Calu3 (cell line): ENCODE measurements around the gene SYNPO2. TPM values are rescaled to one million over a fixed set of nuclear protein-coding genes. Genes with fewer than 3 reads are reported as not detected.

Experiments used
- Bru-seq: library from RNA; stranded (reverse); fragments of 400-500 nt; gene quantifications from one replicate; lab custom pipeline; 2021; lab: Mats Ljungman, UMichigan
- BruChase-seq, 2 experiments: library from RNA; stranded (reverse); fragments of 400-500 nt; gene quantifications; one replicate each; lab custom pipeline; 2021; lab: Mats Ljungman, UMichigan
- BruUV-seq: library from RNA; stranded (reverse); fragments of 400-500 nt; replicated peaks from 2 replicates; lab custom pipeline; 2021; lab: Mats Ljungman, UMichigan
- CTCF ChIA-PET: fragments of 300-600 bp; sonication (Branson Sonifier 250); formaldehyde crosslinking; loops from one replicate; lab custom pipeline; 2022; ENCODE audit warnings: antibody characterized with exemption; lab: Charles Lee
- DNase-seq: peaks from one replicate; pipeline ENCODE4 v3.0.0; 2022
- H3K27ac Mint-ChIP-seq: one replicate; pipeline ENCODE4 v1.8.0; 2022; ENCODE audit warnings: mixed read lengths; ENCODE audit not compliant: unreplicated experiment
- H3K27me3 Mint-ChIP-seq: one replicate; pipeline ENCODE4 v1.8.0; 2022; ENCODE audit warnings: mixed read lengths; ENCODE audit not compliant: unreplicated experiment
- H3K36me3 Mint-ChIP-seq: one replicate; pipeline ENCODE4 v1.8.0; 2022; ENCODE audit warnings: mild to moderate bottlenecking, moderate library complexity, mixed read lengths; ENCODE audit not compliant: insufficient read depth, unreplicated experiment
- H3K4me1 Mint-ChIP-seq: one replicate; pipeline ENCODE4 v1.8.0; 2022; ENCODE audit warnings: mild to moderate bottlenecking, low read depth, mixed read lengths; ENCODE audit not compliant: unreplicated experiment
- H3K4me3 Mint-ChIP-seq: one replicate; pipeline ENCODE4 v1.8.0; 2022; ENCODE audit warnings: mild to moderate bottlenecking, low read depth, moderate library complexity, mixed read lengths; ENCODE audit not compliant: unreplicated experiment
- H3K9me3 Mint-ChIP-seq: one replicate; pipeline ENCODE4 v1.8.0; 2022; ENCODE audit warnings: low read depth, mixed read lengths; ENCODE audit not compliant: unreplicated experiment
- intact Hi-C: fragments of 100-400 bp; cut with micrococcal nuclease; formaldehyde crosslinking; loops from one replicate; pipeline ENCODE4 v1.10.0; 2022; ENCODE audit not compliant: unreplicated experiment
- long read RNA-seq: library from polyadenylated mRNA; stranded (forward); transcript quantifications from one replicate; pipeline ENCODE4 v2.0.0, GENCODE V29; 2022
- total RNA-seq: library from RNA; stranded (reverse); gene quantifications from 2 replicates; pipeline ENCODE4 v1.2.3, GENCODE V29; 2022
- TF ChIP-seq, protein P1 (sequence below): fragments of 200-600 bp; IDR thresholded peaks from one replicate; pipeline ENCODE4 v1.8.0; 2022; ENCODE audit warnings: antibody characterized with exemption; ENCODE audit not compliant: unreplicated experiment

SYNPO2 gene, protein sequence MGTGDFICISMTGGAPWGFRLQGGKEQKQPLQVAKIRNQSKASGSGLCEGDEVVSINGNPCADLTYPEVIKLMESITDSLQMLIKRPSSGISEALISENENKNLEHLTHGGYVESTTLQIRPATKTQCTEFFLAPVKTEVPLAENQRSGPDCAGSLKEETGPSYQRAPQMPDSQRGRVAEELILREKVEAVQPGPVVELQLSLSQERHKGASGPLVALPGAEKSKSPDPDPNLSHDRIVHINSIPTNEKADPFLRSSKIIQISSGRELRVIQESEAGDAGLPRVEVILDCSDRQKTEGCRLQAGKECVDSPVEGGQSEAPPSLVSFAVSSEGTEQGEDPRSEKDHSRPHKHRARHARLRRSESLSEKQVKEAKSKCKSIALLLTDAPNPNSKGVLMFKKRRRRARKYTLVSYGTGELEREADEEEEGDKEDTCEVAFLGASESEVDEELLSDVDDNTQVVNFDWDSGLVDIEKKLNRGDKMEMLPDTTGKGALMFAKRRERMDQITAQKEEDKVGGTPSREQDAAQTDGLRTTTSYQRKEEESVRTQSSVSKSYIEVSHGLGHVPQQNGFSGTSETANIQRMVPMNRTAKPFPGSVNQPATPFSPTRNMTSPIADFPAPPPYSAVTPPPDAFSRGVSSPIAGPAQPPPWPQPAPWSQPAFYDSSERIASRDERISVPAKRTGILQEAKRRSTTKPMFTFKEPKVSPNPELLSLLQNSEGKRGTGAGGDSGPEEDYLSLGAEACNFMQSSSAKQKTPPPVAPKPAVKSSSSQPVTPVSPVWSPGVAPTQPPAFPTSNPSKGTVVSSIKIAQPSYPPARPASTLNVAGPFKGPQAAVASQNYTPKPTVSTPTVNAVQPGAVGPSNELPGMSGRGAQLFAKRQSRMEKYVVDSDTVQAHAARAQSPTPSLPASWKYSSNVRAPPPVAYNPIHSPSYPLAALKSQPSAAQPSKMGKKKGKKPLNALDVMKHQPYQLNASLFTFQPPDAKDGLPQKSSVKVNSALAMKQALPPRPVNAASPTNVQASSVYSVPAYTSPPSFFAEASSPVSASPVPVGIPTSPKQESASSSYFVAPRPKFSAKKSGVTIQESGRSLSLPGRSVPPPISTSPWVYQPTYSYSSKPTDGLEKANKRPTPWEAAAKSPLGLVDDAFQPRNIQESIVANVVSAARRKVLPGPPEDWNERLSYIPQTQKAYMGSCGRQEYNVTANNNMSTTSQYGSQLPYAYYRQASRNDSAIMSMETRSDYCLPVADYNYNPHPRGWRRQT
- total RNA-seq (0.17 and 0.39 TPM in 2 replicates), Bru-seq, nascent RNA (percentile 20 among the genes with signal in this experiment), BruChase-seq, experiment 1, labeled RNA remaining after a 6-hour chase (percentile 27 among the genes with signal in this experiment), BruChase-seq, experiment 2, labeled RNA remaining after a 2-hour chase (percentile 19 among the genes with signal in this experiment)
- long read RNA-seq, partial matches to known transcripts: 0 of 3 reads
- long read RNA-seq, other reads (novel, unspliced or antisense): 3 of 3 reads

DNA sequence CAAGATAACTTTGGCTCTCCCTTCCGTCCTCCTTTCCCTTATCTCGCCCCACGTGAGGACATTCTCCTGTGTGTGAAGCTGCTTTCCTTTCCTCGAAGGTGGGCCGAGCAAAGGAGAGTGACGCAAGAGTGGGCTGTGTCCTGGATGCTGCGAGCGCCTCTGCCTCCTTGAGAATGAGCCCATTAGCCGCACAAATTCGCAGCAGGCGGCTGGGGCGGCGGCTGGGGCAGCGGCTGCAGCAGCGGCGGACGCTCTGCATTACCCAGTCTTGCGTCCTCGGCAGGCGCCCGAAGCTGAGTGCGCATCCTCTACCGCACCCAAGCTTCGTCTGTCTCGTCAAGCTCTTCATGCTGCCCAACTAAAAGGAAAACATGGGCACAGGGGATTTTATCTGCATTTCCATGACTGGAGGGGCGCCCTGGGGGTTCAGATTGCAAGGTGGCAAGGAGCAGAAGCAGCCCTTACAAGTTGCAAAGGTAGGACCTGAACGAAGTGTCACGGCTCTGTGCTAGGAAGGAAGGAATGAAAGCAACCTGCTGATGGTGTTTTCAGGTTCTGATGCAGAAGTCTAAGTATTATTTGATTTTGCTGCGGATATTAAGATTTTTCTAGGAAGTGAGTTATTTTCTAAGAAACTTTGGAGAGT is at the start of gene SYNPO2:
TSS of gene SYNPO2 (plus strand) at position 189 of the 646 bp plus-strand sequence. CDS start at position 372, 183 bp downstream.
- DNase-seq: peak; percentile 31
- no TSS peak for BruUV-seq
- Mint-ChIP-seq H3K4me3 (peak within 1 kb of the TSS; percentile 76), H3K27me3 (no peaks in the 10 kb centered on the region), H3K36me3 (no peaks in the 10 kb centered on the region), H3K4me1 (peaks cover 13% of the 10 kb centered on the region), H3K27ac (no peak within 1 kb of the TSS), H3K9me3 (no peaks in the 10 kb centered on the region)
- intact Hi-C loops: loop anchor here (1.0 kb wide), 1 partner anchor 81 kb away; no protein-coding TSS in a partner anchor
- CTCF ChIA-PET: interaction anchor here (0.7 kb wide), 1 partner anchor 17 kb away, joined by 3 read pairs; no protein-coding TSS in a partner anchor
- TF ChIP-seq, protein P1, sequence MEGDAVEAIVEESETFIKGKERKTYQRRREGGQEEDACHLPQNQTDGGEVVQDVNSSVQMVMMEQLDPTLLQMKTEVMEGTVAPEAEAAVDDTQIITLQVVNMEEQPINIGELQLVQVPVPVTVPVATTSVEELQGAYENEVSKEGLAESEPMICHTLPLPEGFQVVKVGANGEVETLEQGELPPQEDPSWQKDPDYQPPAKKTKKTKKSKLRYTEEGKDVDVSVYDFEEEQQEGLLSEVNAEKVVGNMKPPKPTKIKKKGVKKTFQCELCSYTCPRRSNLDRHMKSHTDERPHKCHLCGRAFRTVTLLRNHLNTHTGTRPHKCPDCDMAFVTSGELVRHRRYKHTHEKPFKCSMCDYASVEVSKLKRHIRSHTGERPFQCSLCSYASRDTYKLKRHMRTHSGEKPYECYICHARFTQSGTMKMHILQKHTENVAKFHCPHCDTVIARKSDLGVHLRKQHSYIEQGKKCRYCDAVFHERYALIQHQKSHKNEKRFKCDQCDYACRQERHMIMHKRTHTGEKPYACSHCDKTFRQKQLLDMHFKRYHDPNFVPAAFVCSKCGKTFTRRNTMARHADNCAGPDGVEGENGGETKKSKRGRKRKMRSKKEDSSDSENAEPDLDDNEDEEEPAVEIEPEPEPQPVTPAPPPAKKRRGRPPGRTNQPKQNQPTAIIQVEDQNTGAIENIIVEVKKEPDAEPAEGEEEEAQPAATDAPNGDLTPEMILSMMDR: no peak

DNA sequence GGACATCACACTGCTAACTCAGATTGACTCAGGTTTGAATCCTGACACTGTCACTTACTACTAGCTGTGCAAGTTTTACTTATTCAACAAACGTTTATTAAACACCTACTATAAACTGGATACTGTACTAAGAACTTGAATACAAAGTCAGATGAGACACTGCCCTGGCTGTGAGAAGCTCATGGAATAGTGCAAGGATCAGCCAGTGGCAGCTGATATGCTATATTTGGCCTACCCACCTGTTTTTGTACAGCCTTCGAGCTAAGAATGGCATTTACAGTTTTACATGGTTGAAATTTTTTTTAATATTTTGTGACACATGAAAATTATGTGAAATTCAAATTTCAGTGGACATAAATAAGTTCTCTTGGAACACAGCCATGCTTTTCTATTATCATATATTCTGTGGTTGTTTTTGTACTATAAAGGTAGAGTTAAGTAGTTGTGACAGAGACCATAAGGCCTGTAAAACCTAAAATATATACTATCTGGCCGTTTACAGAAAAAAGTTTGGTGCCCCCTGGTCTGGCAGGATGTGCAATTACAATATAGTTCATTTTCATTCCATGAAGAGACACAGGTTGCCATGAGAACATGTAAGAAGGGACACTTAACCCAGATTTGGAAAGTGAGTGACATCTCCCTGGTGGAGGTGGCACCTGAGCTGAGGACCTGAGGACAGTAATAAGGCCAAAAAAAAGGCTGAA is 49.3 kb upstream of the SYNPO2 start:
- no peaks in the 10 kb centered on the region for H3K27me3 Mint-ChIP-seq
- TF ChIP-seq, protein P1: no peak
- H3K4me1 Mint-ChIP-seq: no peaks in the 10 kb centered on the region
- intact Hi-C loops: no loop called here
- no peak overlapping the region for H3K27ac Mint-ChIP-seq
- H3K9me3 Mint-ChIP-seq: no peaks in the 10 kb centered on the region
- no TSS peak for BruUV-seq
- DNase-seq: no peak
- H3K4me3 Mint-ChIP-seq: no peak overlapping the region
- CTCF ChIA-PET: no interaction called here
- H3K36me3 Mint-ChIP-seq: peaks cover 21% of the 10 kb centered on the region

DNA sequence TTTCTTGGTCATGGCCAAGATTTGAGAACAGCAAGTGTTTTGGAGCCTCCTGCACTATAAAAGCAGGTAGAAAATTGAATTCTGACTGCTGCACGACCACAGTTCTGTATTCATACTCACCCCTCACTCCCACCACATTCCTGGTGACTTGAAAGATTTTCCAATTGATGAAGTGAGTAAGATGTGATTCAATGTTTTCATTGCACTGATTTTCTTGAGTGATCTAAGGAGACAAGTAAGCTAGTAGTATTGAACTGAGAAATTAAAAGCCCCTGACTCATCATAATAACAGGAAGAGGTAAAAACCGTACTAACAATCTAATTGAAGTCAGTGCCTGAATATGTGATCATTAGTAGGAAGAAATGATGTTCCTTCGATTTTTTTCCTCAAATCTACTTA is 46.6 kb upstream of the SYNPO2 start:
- Mint-ChIP-seq H3K4me1 (no peaks in the 10 kb centered on the region), H3K27ac (no peak overlapping the region), H3K27me3 (no peaks in the 10 kb centered on the region), H3K4me3 (no peak overlapping the region), H3K36me3 (no peaks in the 10 kb centered on the region), H3K9me3 (no peaks in the 10 kb centered on the region)
- BruUV-seq: no TSS peak
- TF ChIP-seq, protein P1: no peak
- intact Hi-C loops: no loop called here
- DNase-seq: no peak
- CTCF ChIA-PET: no interaction called here
